GM23338 (cell line): Measurements from ENCODE around the gene PGAP1. TPM values are rescaled to one million over a fixed set of nuclear protein-coding genes. Genes with fewer than 3 reads are reported as not detected.

Experiments used
- ATAC-seq: fragments of 200-7000 bp; cut with Tn5 transposase; 3 replicates; pipeline ENCODE4 v1.9.1; 2020
- DNase-seq: peaks from one replicate; pipeline ENCODE4 v3.0.0-alpha.2; 2015; ENCODE audit warnings: low spot score
- H2AFZ ChIP-seq: fragments of 200-600 bp; sonication (generic); 2 replicates; pipeline ENCODE4 v1.8.0; 2016; ENCODE audit warnings: antibody characterized with exemption, mild to moderate bottlenecking, moderate library complexity
- H3F3A ChIP-seq: fragments of 200-600 bp; sonication (generic); replicated peaks from 2 replicates; pipeline ENCODE4 v1.8.0; 2017; ENCODE audit warnings: antibody characterized with exemption, mixed run types, low read depth
- H3K27ac ChIP-seq: fragments of 200-600 bp; sonication (generic); 2 replicates; pipeline ENCODE4 v1.6.1; 2016; ENCODE audit warnings: low read depth
- H3K27me3 ChIP-seq: fragments of 200-600 bp; sonication (generic); 2 replicates; pipeline ENCODE4 v1.8.0; 2016; ENCODE audit warnings: mild to moderate bottlenecking, mixed run types, moderate library complexity; ENCODE audit not compliant: insufficient read depth
- H3K36me3 ChIP-seq: fragments of 200-600 bp; sonication (generic); 2 replicates; pipeline ENCODE4 v1.8.0; 2016; ENCODE audit warnings: mild to moderate bottlenecking; ENCODE audit not compliant: insufficient read depth
- H3K4me1 ChIP-seq: fragments of 200-600 bp; sonication (generic); 2 replicates; pipeline ENCODE4 v1.8.0; 2016; ENCODE audit warnings: mild to moderate bottlenecking, moderate library complexity; ENCODE audit not compliant: insufficient read depth
- H3K4me2 ChIP-seq: fragments of 200-600 bp; sonication (generic); 2 replicates; pipeline ENCODE4 v1.7.1; 2017; ENCODE audit warnings: mixed run types
- H3K4me3 ChIP-seq: fragments of 200-600 bp; sonication (generic); 2 replicates; pipeline ENCODE4 v1.6.1; 2016; ENCODE audit warnings: mixed run types
- H3K79me2 ChIP-seq: fragments of 200-600 bp; sonication (generic); replicated peaks from 2 replicates; pipeline ENCODE4 v1.8.0; 2017; ENCODE audit warnings: mild to moderate bottlenecking; ENCODE audit not compliant: insufficient read depth
- H3K9me2 ChIP-seq: fragments of 200-600 bp; sonication (generic); 2 replicates; pipeline ENCODE4 v1.8.0; 2017; ENCODE audit not compliant: insufficient read depth
- H4K20me1 ChIP-seq: fragments of 200-600 bp; sonication (generic); replicated peaks from 2 replicates; pipeline ENCODE4 v1.8.0; 2017; ENCODE audit warnings: mild to moderate bottlenecking; ENCODE audit not compliant: insufficient read depth
- H3K27ac Mint-ChIP-seq: 2 replicates; pipeline ENCODE4 v1.8.0; 2020; ENCODE audit warnings: inconsistent platforms, mild to moderate bottlenecking, moderate library complexity, mixed read lengths
- H3K27me3 Mint-ChIP-seq: 3 replicates; pipeline ENCODE4 v1.8.0; 2022; ENCODE audit warnings: low read depth, mild to moderate bottlenecking, moderate library complexity, mixed read lengths, inconsistent platforms; ENCODE audit not compliant: insufficient read depth, poor library complexity
- H3K36me3 Mint-ChIP-seq: 3 replicates; pipeline ENCODE4 v1.8.0; 2021; ENCODE audit warnings: low read depth, mild to moderate bottlenecking, inconsistent platforms, moderate library complexity, mixed read lengths
- H3K4me1 Mint-ChIP-seq: 3 replicates; pipeline ENCODE4 v1.8.0; 2020; ENCODE audit warnings: mild to moderate bottlenecking, inconsistent platforms, mixed read lengths
- H3K4me3 Mint-ChIP-seq: 3 replicates; pipeline ENCODE4 v1.8.0; 2021; ENCODE audit warnings: moderate library complexity, mild to moderate bottlenecking, inconsistent platforms, mixed read lengths
- H3K9me3 Mint-ChIP-seq: 3 replicates; pipeline ENCODE4 v1.8.0; 2020; ENCODE audit warnings: moderate library complexity, mild to moderate bottlenecking, inconsistent platforms, mixed read lengths
- CTCF ChIP-seq, 2 experiments: fragments of 200-600 bp in 1 of 2; sonication (generic) in 1 of 2; conservative IDR thresholded peaks; 2 replicates each; pipeline versions ENCODE4 v1.5.1 to v1.6.1; 2016 to 2017; ENCODE audit warnings: antibody characterized with exemption in 2 of 2, low read depth in 2 of 2, mild to moderate bottlenecking in 2 of 2, moderate library complexity in 1 of 2
- ETS1 ChIP-seq: IDR thresholded peaks from 2 replicates; pipeline ENCODE4 v1.6.1; 2016; ENCODE audit warnings: antibody characterized with exemption
- EZH2phosphoT487 ChIP-seq: fragments of 200-600 bp; sonication (generic); IDR thresholded peaks from one replicate; pipeline ENCODE4 v1.8.1; 2018; ENCODE audit warnings: antibody characterized with exemption; ENCODE audit not compliant: unreplicated experiment
- NANOG ChIP-seq: IDR thresholded peaks from 2 replicates; pipeline ENCODE4 v1.6.1; 2016; ENCODE audit warnings: antibody characterized with exemption, borderline replicate concordance
- REST ChIP-seq: IDR thresholded peaks from one replicate; pipeline ENCODE4 v1.6.1; 2018; ENCODE audit warnings: antibody characterized with exemption; ENCODE audit not compliant: unreplicated experiment
- STAT1 ChIP-seq: IDR thresholded peaks from one replicate; pipeline ENCODE4 v1.6.1; 2016; ENCODE audit warnings: antibody characterized with exemption; ENCODE audit not compliant: unreplicated experiment
- ZNF114 ChIP-seq: fragments of 250-450 bp; sonication (Bioruptor Pico); IDR thresholded peaks from 2 replicates; pipeline ENCODE4 v1.5.0; 2020; ENCODE audit warnings: mild to moderate bottlenecking, moderate library complexity
- ZNF331 ChIP-seq: fragments of 250-450 bp; sonication (Bioruptor Pico); IDR thresholded peaks from 2 replicates; pipeline ENCODE4 v1.5.0; 2020; ENCODE audit warnings: low read depth, mild to moderate bottlenecking, moderate library complexity
- polyA plus RNA-seq: library from polyadenylated mRNA; unstranded; fragments of >200 nt; fragmentation: Nextera tagmentation; extraction: Ambion mirVana; gene quantifications from 2 replicates; pipeline ENCODE4 v1.2.1, GENCODE V29; 2016
- total RNA-seq: library from RNA; depleted of rRNA; stranded (reverse); fragments of >200 nt; shearing (Covaris generic); gene quantifications from 2 replicates; pipeline ENCODE4 v1.2.3, GENCODE V29; 2014
- TF ChIP-seq, protein P1 (sequence below): fragments of 250-450 bp; sonication (Bioruptor Pico); IDR thresholded peaks from 2 replicates; pipeline ENCODE4 v1.5.0; 2020; ENCODE audit warnings: mild to moderate bottlenecking, moderate library complexity

PGAP1 gene
- total and polyA plus RNA-seq, 2 experiments from 2014 or later, result 9.8 to 26.5 TPM

GRCh38 chr2:196955036-196955435, 28.5 kb upstream of the PGAP1 start:
- no peak for DNase-seq
- H3F3A ChIP-seq, result no peaks in the 10 kb centered on the region
- Mint-ChIP-seq H3K4me3 (no peak overlapping the region), H3K36me3 (no peaks in the 10 kb centered on the region), H3K4me1 (peaks cover 42% of the 10 kb centered on the region), H3K9me3 (no peaks in the 10 kb centered on the region; the same call in 2 of the 3 replicates), H3K27ac (no peak overlapping the region), H3K27me3 (peaks cover 1% of the 10 kb centered on the region)
- no peaks in the 10 kb centered on the region for H3K27me3 ChIP-seq
- H3K27ac ChIP-seq, result no peak overlapping the region
- no peak for ATAC-seq
- H3K4me2 ChIP-seq, result no peak overlapping the region
- no peak overlapping the region for H3K4me3 ChIP-seq
- TF ChIP-seq NANOG (no peak), CTCF (conservative IDR thresholded peaks at IDR 0.05; ENCODE audit: low read depth in 2 of 2) (no peak), ETS1 (no peak), STAT1 (no peak)
- H3K36me3 ChIP-seq, result no peaks in the 10 kb centered on the region
- no peaks in the 10 kb centered on the region for H3K9me2 ChIP-seq
- H3K79me2 ChIP-seq, result no peaks in the 10 kb centered on the region
- H4K20me1 ChIP-seq, result no peaks in the 10 kb centered on the region
- 0 out of 2 replicates have a peak overlapping the region, but pooled peaks have one; percentile 14 for H2AFZ ChIP-seq
- H3K4me1 ChIP-seq, result peaks cover 36% of the 10 kb centered on the region

DNA sequence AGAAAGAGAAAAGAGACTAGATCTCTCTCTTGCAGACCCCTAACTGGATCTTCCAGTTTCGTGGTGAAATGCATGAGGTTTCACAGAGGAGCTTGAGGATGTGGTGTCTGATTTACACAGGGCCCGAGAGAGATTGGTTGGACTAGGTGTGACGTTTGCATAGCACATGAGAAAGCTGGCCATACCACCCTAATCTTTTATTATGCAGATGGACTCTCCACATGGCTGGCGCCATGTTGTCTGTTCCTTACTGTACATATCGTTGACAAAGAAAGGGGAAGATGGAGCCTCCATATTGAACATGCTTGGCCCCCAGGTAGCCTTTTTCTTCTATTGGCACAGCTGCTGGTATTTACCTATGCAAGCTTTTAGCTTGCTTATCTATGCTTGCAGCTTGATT, 27.5 kb upstream of the PGAP1 start:
- Histone ChIP-seq H2AFZ (peak overlapping the region; percentile 43), H3K4me3 (no peak overlapping the region), H4K20me1 (no peaks in the 10 kb centered on the region), H3K27me3 (no peaks in the 10 kb centered on the region), H3K27ac (no peak overlapping the region), H3K4me1 (peaks cover 36% of the 10 kb centered on the region), H3K36me3 (no peaks in the 10 kb centered on the region), H3K9me2 (no peaks in the 10 kb centered on the region), H3K79me2 (no peaks in the 10 kb centered on the region), H3F3A (no peaks in the 10 kb centered on the region), H3K4me2 (no peak overlapping the region)
- H3K27ac Mint-ChIP-seq, result no peak overlapping the region
- H3K36me3 Mint-ChIP-seq, result no peaks in the 10 kb centered on the region
- DNase-seq (peak; percentile 29), ATAC-seq (peak; percentile 27; the same call in 2 of the 3 replicates)
- TF ChIP-seq EZH2phosphoT487, result no peak
- TF ChIP-seq, protein P1, sequence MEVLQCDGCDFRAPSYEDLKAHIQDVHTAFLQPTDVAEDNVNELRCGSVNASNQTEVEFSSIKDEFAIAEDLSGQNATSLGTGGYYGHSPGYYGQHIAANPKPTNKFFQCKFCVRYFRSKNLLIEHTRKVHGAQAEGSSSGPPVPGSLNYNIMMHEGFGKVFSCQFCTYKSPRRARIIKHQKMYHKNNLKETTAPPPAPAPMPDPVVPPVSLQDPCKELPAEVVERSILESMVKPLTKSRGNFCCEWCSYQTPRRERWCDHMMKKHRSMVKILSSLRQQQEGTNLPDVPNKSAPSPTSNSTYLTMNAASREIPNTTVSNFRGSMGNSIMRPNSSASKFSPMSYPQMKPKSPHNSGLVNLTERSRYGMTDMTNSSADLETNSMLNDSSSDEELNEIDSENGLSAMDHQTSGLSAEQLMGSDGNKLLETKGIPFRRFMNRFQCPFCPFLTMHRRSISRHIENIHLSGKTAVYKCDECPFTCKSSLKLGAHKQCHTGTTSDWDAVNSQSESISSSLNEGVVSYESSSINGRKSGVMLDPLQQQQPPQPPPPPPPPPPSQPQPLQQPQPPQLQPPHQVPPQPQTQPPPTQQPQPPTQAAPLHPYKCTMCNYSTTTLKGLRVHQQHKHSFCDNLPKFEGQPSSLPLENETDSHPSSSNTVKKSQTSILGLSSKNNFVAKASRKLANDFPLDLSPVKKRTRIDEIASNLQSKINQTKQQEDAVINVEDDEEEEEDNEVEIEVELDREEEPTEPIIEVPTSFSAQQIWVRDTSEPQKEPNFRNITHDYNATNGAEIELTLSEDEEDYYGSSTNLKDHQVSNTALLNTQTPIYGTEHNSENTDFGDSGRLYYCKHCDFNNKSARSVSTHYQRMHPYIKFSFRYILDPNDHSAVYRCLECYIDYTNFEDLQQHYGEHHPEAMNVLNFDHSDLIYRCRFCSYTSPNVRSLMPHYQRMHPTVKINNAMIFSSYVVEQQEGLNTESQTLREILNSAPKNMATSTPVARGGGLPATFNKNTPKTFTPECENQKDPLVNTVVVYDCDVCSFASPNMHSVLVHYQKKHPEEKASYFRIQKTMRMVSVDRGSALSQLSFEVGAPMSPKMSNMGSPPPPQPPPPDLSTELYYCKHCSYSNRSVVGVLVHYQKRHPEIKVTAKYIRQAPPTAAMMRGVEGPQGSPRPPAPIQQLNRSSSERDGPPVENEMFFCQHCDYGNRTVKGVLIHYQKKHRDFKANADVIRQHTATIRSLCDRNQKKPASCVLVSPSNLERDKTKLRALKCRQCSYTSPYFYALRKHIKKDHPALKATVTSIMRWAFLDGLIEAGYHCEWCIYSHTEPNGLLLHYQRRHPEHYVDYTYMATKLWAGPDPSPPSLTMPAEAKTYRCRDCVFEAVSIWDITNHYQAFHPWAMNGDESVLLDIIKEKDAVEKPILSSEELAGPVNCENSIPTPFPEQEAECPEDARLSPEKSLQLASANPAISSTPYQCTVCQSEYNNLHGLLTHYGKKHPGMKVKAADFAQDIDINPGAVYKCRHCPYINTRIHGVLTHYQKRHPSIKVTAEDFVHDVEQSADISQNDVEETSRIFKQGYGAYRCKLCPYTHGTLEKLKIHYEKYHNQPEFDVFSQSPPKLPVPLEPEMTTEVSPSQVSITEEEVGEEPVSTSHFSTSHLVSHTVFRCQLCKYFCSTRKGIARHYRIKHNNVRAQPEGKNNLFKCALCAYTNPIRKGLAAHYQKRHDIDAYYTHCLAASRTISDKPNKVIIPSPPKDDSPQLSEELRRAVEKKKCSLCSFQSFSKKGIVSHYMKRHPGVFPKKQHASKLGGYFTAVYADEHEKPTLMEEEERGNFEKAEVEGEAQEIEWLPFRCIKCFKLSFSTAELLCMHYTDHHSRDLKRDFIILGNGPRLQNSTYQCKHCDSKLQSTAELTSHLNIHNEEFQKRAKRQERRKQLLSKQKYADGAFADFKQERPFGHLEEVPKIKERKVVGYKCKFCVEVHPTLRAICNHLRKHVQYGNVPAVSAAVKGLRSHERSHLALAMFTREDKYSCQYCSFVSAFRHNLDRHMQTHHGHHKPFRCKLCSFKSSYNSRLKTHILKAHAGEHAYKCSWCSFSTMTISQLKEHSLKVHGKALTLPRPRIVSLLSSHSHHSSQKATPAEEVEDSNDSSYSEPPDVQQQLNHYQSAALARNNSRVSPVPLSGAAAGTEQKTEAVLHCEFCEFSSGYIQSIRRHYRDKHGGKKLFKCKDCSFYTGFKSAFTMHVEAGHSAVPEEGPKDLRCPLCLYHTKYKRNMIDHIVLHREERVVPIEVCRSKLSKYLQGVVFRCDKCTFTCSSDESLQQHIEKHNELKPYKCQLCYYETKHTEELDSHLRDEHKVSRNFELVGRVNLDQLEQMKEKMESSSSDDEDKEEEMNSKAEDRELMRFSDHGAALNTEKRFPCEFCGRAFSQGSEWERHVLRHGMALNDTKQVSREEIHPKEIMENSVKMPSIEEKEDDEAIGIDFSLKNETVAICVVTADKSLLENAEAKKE, result no peak
- TF ChIP-seq REST, result no peak
- no peak for TF ChIP-seq ZNF114 (CRISPR knock-in tag)
- TF ChIP-seq ZNF331 (CRISPR knock-in tag), result no peak
- no peaks in the 10 kb centered on the region; the same call in 2 of the 3 replicates for H3K9me3 Mint-ChIP-seq
- H3K4me1 Mint-ChIP-seq, result peaks cover 42% of the 10 kb centered on the region
- H3K27me3 Mint-ChIP-seq, result peaks cover 1% of the 10 kb centered on the region
- no peak overlapping the region for H3K4me3 Mint-ChIP-seq
